ENCODE results near the gene APRT. TPM values are rescaled to one million over a fixed set of nuclear protein-coding genes. Genes with fewer than 3 reads are reported as not detected.

APRT gene
- total RNA-seq, 1 donor: 73.8 TPM

- DNase-seq (ENCODE audit: low read depth): no peak
Measured at GRCh38 chr16:88856122-88856827, 44.5 kb upstream of the APRT start.

GRCh38 chr16:88855736-88856121 is 44.0 kb upstream of the APRT start:
- no peak for DNase-seq (ENCODE audit: low read depth)
- no peak for TF ChIP-seq CTCF (IDR thresholded peaks at IDR 0.05; ENCODE audit: insufficient read depth, low read length)
- peak overlapping the region; percentile 81 for H3K4me3 ChIP-seq (ENCODE audit: low read depth, low read length)

More at GRCh38 chr16:88856122-88856827, 44.5 kb upstream of the APRT start:
- no peak for TF ChIP-seq CTCF (IDR thresholded peaks at IDR 0.05; ENCODE audit: insufficient read depth, low read length)
- peak overlapping the region; percentile 81 for H3K4me3 ChIP-seq (ENCODE audit: low read depth, low read length)

GRCh38 chr16:88855176-88855575 is 43.4 kb upstream of the APRT start:
- no peak for DNase-seq (ENCODE audit: low read depth)
- no peak for TF ChIP-seq CTCF (IDR thresholded peaks at IDR 0.05; ENCODE audit: insufficient read depth, low read length)
- peak overlapping the region; percentile 22 for H3K4me3 ChIP-seq (ENCODE audit: low read depth, low read length)

- no peak for DNase-seq (ENCODE audit: low read depth)
- TF ChIP-seq CTCF (IDR thresholded peaks at IDR 0.05; ENCODE audit: insufficient read depth, low read length): no peak
- H3K4me3 ChIP-seq (ENCODE audit: low read depth, low read length): no peak overlapping the region
Measured at GRCh38 chr16:88854306-88855111, 42.8 kb upstream of the APRT start.

- DNase-seq (ENCODE audit: low read depth): no peak
- H3K4me3 ChIP-seq (ENCODE audit: low read depth, low read length): no peak overlapping the region
- no peak for TF ChIP-seq CTCF (IDR thresholded peaks at IDR 0.05; ENCODE audit: insufficient read depth, low read length)
Measured at GRCh38 chr16:88853325-88853941, 41.7 kb upstream of the APRT start.

GRCh38 chr16:88851616-88852015 is 39.9 kb upstream of the APRT start:
- no peak for DNase-seq (ENCODE audit: low read depth)
- H3K4me3 ChIP-seq (ENCODE audit: low read depth, low read length): no peak overlapping the region
- TF ChIP-seq CTCF (IDR thresholded peaks at IDR 0.05; ENCODE audit: insufficient read depth, low read length): no peak

All from fibroblast of the aortic adventitia (primary cell).